ENCODE results near the gene DVL1. TPM values are rescaled to one million over a fixed set of nuclear protein-coding genes. Genes with fewer than 3 reads are reported as not detected.

DVL1 gene
- total RNA-seq, 1 experiment from 2014 or later: 71.0 TPM

GRCh38 chr1:1308756-1309250 lies 40.4 kb downstream of the DVL1 start:
- H4K5ac ChIP-seq (ENCODE audit: insufficient read length, low read depth, low read length): no peak overlapping the region
- no peak overlapping the region for H2AK5ac ChIP-seq (ENCODE audit: insufficient read length, low read length)
- H3K27ac ChIP-seq (ENCODE audit: insufficient read length, low read depth, low read length): no peak overlapping the region
- H3K4me1 ChIP-seq (ENCODE audit: insufficient read depth, low read length): peaks cover 5% of the 10 kb centered on the region; the same call in 1 of the 2 replicates
- H3K79me1 ChIP-seq (ENCODE audit: insufficient read depth, low read depth, low read length, poor library complexity, severe bottlenecking): no peaks in the 10 kb centered on the region
- H3K27ac Mint-ChIP-seq: peak overlapping the region in 1 of 3 experiments; percentile 77; a peak in 1 of 7 replicates
- no peak overlapping the region for H3K23ac ChIP-seq (ENCODE audit: insufficient read length, low read depth, low read length)
- no peaks in the 10 kb centered on the region; a peak in 1 of 5 replicates for H3K9me3 Mint-ChIP-seq
- no peak overlapping the region for H3K18ac ChIP-seq (ENCODE audit: insufficient read length, low read depth, low read length)
- no peak overlapping the region for H3K4ac ChIP-seq (ENCODE audit: low read depth, low read length)
- H3K4me3 Mint-ChIP-seq: peak overlapping the region; percentile 80 to 82
- no peaks in the 10 kb centered on the region for H3K79me2 ChIP-seq (ENCODE audit: insufficient read depth, low read length)
- no CpG with 5 or more reads among the region's 66 CpGs for WGBS (ENCODE audit: extremely low coverage, insufficient read length, low lambda C conversion rate)
- no peaks in the 10 kb centered on the region for H3K9me3 ChIP-seq (ENCODE audit: control insufficient read depth, low read depth, low read length)
- no peak overlapping the region for H4K91ac ChIP-seq (ENCODE audit: insufficient read length, low read depth, low read length)
- no peak for TF ChIP-seq CTCF (conservative IDR thresholded peaks at IDR 0.05)
- H3T11ph ChIP-seq (ENCODE audit: low read length): no peak overlapping the region
- H2AFZ ChIP-seq (ENCODE audit: low read length): no peak overlapping the region
- H2BK20ac ChIP-seq (ENCODE audit: low read depth, low read length, poor library complexity, severe bottlenecking): no peak overlapping the region
- peaks cover 3% of the 10 kb centered on the region; the same call in 1 of the 2 replicates for H3K27me3 Mint-ChIP-seq (ENCODE audit: low read depth)
- no peak overlapping the region for H2BK15ac ChIP-seq (ENCODE audit: low read depth, low read length)
- no peaks in the 10 kb centered on the region for H3K27me3 ChIP-seq (ENCODE audit: insufficient read depth, low read length)
- no peak overlapping the region for H2BK5ac ChIP-seq (ENCODE audit: insufficient read length, low read length)
- H4K20me1 ChIP-seq (ENCODE audit: control insufficient read depth, insufficient read depth, insufficient read length): no peaks in the 10 kb centered on the region
- peaks cover 18 to 31% of the 10 kb centered on the region in 2 experiments for H3K4me1 Mint-ChIP-seq
- no peak overlapping the region for H4K8ac ChIP-seq (replicated peaks; ENCODE audit: insufficient read length, low read depth, low read length)
- H3K4me2 ChIP-seq (ENCODE audit: insufficient read depth, insufficient read length, low read length): peak overlapping the region; percentile 46
- no peak overlapping the region for H3K56ac ChIP-seq (ENCODE audit: insufficient read length, low read depth, low read length)
- no peak for DNase-seq
- H3K9ac ChIP-seq (ENCODE audit: extremely low read depth, insufficient read length, low read length): peak overlapping the region; percentile 33
- H2BK120ac ChIP-seq (ENCODE audit: low read depth, low read length, poor library complexity, severe bottlenecking): no peak overlapping the region
- H3K23me2 ChIP-seq (ENCODE audit: insufficient read length, low read depth, low read length, poor library complexity, severe bottlenecking): peaks cover 15% of the 10 kb centered on the region
- no peak overlapping the region for H2BK12ac ChIP-seq (ENCODE audit: insufficient read length, low read depth, low read length)
- H3K14ac ChIP-seq (ENCODE audit: insufficient read depth, low read length): no peak overlapping the region; the same call in 1 of the 2 replicates
- H3K36me3 Mint-ChIP-seq (ENCODE audit: insufficient read depth in 1 of 3, low read depth in 3 of 3): peaks cover 3 to 25% (median 19%) of the 10 kb centered on the region in 3 experiments
